Liver (tissue), 9 donors: Measurements from ENCODE around the gene MAP1S. TPM values are rescaled to one million over a fixed set of nuclear protein-coding genes. Genes with fewer than 3 reads are reported as not detected.

Source experiments
- DNase-seq: peaks from one replicate; pipeline ENCODE4 v3.0.0-alpha.2; 2017; ENCODE audit warnings: low spot score
- H3K27ac ChIP-seq, 2 donors: one replicate each; pipeline ENCODE4 v1.7.0; 2013; ENCODE audit warnings: inconsistent platforms in 2 of 2, low read length in 2 of 2, control low read depth in 1 of 2, low read depth in 1 of 2, mild to moderate bottlenecking in 1 of 2
- H3K27me3 ChIP-seq, 4 donors: one replicate each; pipeline versions ENCODE4 v1.6.1 to v1.7.0; 2013; ENCODE audit warnings: low read length in 3 of 4, inconsistent platforms in 1 of 4, mild to moderate bottlenecking in 1 of 4, moderate library complexity in 1 of 4; ENCODE audit not compliant: control insufficient read depth in 4 of 4, insufficient read depth in 4 of 4
- H3K36me3 ChIP-seq, 4 donors: one replicate each; pipeline versions ENCODE4 v1.6.1 to v1.7.0; 2013; ENCODE audit warnings: low read length in 3 of 4, mild to moderate bottlenecking in 3 of 4, low read depth in 1 of 4, moderate library complexity in 1 of 4; ENCODE audit not compliant: control insufficient read depth in 4 of 4, insufficient read depth in 3 of 4
- H3K4me1 ChIP-seq, 4 donors: one replicate each; pipeline versions ENCODE4 v1.6.1 to v1.7.0; 2013; ENCODE audit warnings: low read length in 3 of 4, mild to moderate bottlenecking in 3 of 4, moderate library complexity in 1 of 4; ENCODE audit not compliant: control insufficient read depth in 4 of 4, insufficient read depth in 4 of 4
- H3K4me3 ChIP-seq, 3 donors: one replicate each; pipeline versions ENCODE4 v1.6.1 to v1.7.0; 2013; ENCODE audit warnings: low read length in 3 of 3, control low read depth in 1 of 3, low read depth in 1 of 3, mild to moderate bottlenecking in 1 of 3
- H3K9ac ChIP-seq, 2 donors: one replicate each; pipeline ENCODE4 v1.7.0; 2013; ENCODE audit warnings: low read length in 2 of 2, mild to moderate bottlenecking in 2 of 2, moderate library complexity in 2 of 2, control low read depth in 1 of 2, low read depth in 1 of 2
- H3K9me3 ChIP-seq, 4 donors: one replicate each; pipeline versions ENCODE4 v1.6.1 to v1.7.0; 2013; ENCODE audit warnings: low read length in 3 of 4; ENCODE audit not compliant: control insufficient read depth in 4 of 4
- ATF3 ChIP-seq: IDR thresholded peaks from 2 replicates; pipeline ENCODE4 v1.6.1; 2016; ENCODE audit warnings: antibody characterized with exemption
- CTCF ChIP-seq: fragments of 150-350 bp; IDR thresholded peaks from 2 replicates; pipeline ENCODE4 v1.5.1; 2017; ENCODE audit warnings: improper control_type of control experiment, low read depth, low read length; ENCODE audit not compliant: missing input control
- EGR1 ChIP-seq, 2 donors: IDR thresholded peaks; 2 replicates each; pipeline ENCODE4 v1.6.1; 2016 to 2018; ENCODE audit warnings: antibody characterized with exemption in 2 of 2, low read depth in 2 of 2
- FOXA1 ChIP-seq: IDR thresholded peaks from 2 replicates; pipeline ENCODE4 v1.6.1; 2016; ENCODE audit warnings: antibody characterized with exemption
- FOXA2 ChIP-seq: IDR thresholded peaks from 2 replicates; pipeline ENCODE4 v1.6.1; 2016; ENCODE audit warnings: antibody characterized with exemption
- GABPA ChIP-seq, 2 donors: IDR thresholded peaks in 1 of 2; conservative IDR thresholded peaks in 1 of 2; 2 replicates each; pipeline ENCODE4 v1.6.1; 2016; ENCODE audit warnings: antibody characterized with exemption in 2 of 2, mild to moderate bottlenecking in 1 of 2, moderate library complexity in 1 of 2
- HNF4A ChIP-seq, 2 donors: conservative IDR thresholded peaks; 2 replicates each; pipeline ENCODE4 v1.6.1; 2016; ENCODE audit warnings: antibody characterized with exemption in 2 of 2, mild to moderate bottlenecking in 2 of 2
- HNF4G ChIP-seq: IDR thresholded peaks from 2 replicates; pipeline ENCODE4 v1.6.1; 2016; ENCODE audit warnings: antibody characterized with exemption
- JUND ChIP-seq, 2 donors: IDR thresholded peaks; 2 replicates each; pipeline ENCODE4 v1.6.1; 2016; ENCODE audit warnings: antibody characterized with exemption in 2 of 2
- MAX ChIP-seq: IDR thresholded peaks from 2 replicates; pipeline ENCODE4 v1.6.1; 2016; ENCODE audit warnings: antibody characterized with exemption
- NR2F2 ChIP-seq: IDR thresholded peaks from 2 replicates; pipeline ENCODE4 v1.6.1; 2016; ENCODE audit warnings: antibody characterized with exemption
- RAD21 ChIP-seq, 2 donors: IDR thresholded peaks; 2 replicates each; pipeline ENCODE4 v1.6.1; 2016; ENCODE audit warnings: antibody characterized with exemption in 2 of 2, mild to moderate bottlenecking in 2 of 2
- REST ChIP-seq: IDR thresholded peaks from 2 replicates; pipeline ENCODE4 v1.6.1; 2016; ENCODE audit warnings: antibody characterized with exemption, mild to moderate bottlenecking
- RXRA ChIP-seq, 2 donors: IDR thresholded peaks; 2 replicates each; pipeline ENCODE4 v1.6.1; 2017 to 2018; ENCODE audit warnings: antibody characterized with exemption in 2 of 2, mild to moderate bottlenecking in 1 of 2
- SP1 ChIP-seq: IDR thresholded peaks from 2 replicates; pipeline ENCODE4 v1.6.1; 2018; ENCODE audit warnings: antibody characterized with exemption, mild to moderate bottlenecking
- TAF1 ChIP-seq: conservative IDR thresholded peaks from 2 replicates; pipeline ENCODE4 v1.6.1; 2016; ENCODE audit warnings: antibody characterized with exemption, mild to moderate bottlenecking
- YY1 ChIP-seq: IDR thresholded peaks from 2 replicates; pipeline ENCODE4 v1.6.1; 2016; ENCODE audit warnings: antibody characterized with exemption, mild to moderate bottlenecking
- ZBTB33 ChIP-seq: IDR thresholded peaks from 2 replicates; pipeline ENCODE4 v1.6.1; 2016; ENCODE audit warnings: antibody characterized with exemption
- WGBS: extraction: QIAGEN DNeasy Blood & Tissue Kit; methylation state at CpG from one replicate; pipeline ENCODE4 v1.1.7; 2013; 5-methylcytosine and 5-hydroxymethylcytosine counted together
- polyA plus RNA-seq, 2 donors: library from polyadenylated mRNA; stranded (reverse) in 1 of 2; unstranded in 1 of 2; fragments of 200-250 nt in 1 of 2; fragments of >200 nt in 1 of 2; fragmentation: Nextera tagmentation in 1 of 2; extraction: Ambion mirVana in 1 of 2; gene quantifications; one replicate each; pipeline versions ENCODE4 v1.2.1 to v1.2.3, GENCODE V29; 2013 to 2015
- total RNA-seq, 2 donors: library from RNA; depleted of rRNA; stranded (reverse); fragments of >200 nt; gene quantifications; one replicate each; pipeline ENCODE4 v1.2.3, GENCODE V29; 2014
- donor health status: healthy.
- donor health status: healthy.
- donor health status: healthy.
- donor health status: healthy.
- donor health status: healthy.

The MAP1S gene
- total and polyA plus RNA-seq, 4 donors = 8.2 to 20.3 (median 10.6) TPM

- no peak for TF ChIP-seq FOXA1
- no peak for TF ChIP-seq HNF4A (conservative IDR thresholded peaks at IDR 0.05)
- no peak for TF ChIP-seq SP1
- no peak for TF ChIP-seq YY1
- no peak for TF ChIP-seq FOXA2
- TF ChIP-seq EGR1 (IDR thresholded peaks at IDR 0.05; ENCODE audit: low read depth in 2 of 2) = no peak
- no peak for TF ChIP-seq RAD21 (IDR thresholded peaks at IDR 0.05)
- TF ChIP-seq ATF3 = no peak
- TF ChIP-seq TAF1 = no peak
- no peak for TF ChIP-seq HNF4G
- TF ChIP-seq RXRA (IDR thresholded peaks at IDR 0.05) = no peak
- no peak for TF ChIP-seq JUND (IDR thresholded peaks at IDR 0.05)
- no peak for TF ChIP-seq ZBTB33
- no peak for TF ChIP-seq CTCF
- TF ChIP-seq NR2F2 = no peak
- TF ChIP-seq GABPA (IDR thresholded peaks at IDR 0.05 in 1 of 2, conservative IDR thresholded peaks at IDR 0.05 in 1 of 2) = no peak
- TF ChIP-seq REST = no peak
- TF ChIP-seq MAX = no peak
- Histone ChIP-seq H3K27me3 (peaks cover 0 to 2% (median 0%) of the 10 kb centered on the region in 4 donors), H3K27ac (no peak overlapping the region), H3K4me1 (peaks cover 0 to 4% (median 0%) of the 10 kb centered on the region in 4 donors), H3K9ac (no peak overlapping the region), H3K4me3 (no peak overlapping the region), H3K36me3 (no peaks in the 10 kb centered on the region), H3K9me3 (no peaks in the 10 kb centered on the region)
- no peak for DNase-seq
- 55% methylated on average over 12 of the region's 12 CpGs for WGBS
These were observed 36.8 kb downstream of the MAP1S start for GRCh38 chr19:17755977-17756670.
